Measurements from ENCODE around the gene PFN1. TPM values are rescaled to one million over a fixed set of nuclear protein-coding genes. Genes with fewer than 3 reads are reported as not detected.

PFN1 gene
- total and polyA plus RNA-seq, 10 of the 15 experiments (the other 5 are each of a cell fraction or from before 2014, with no cell fraction given): 154 to 3,892 (median 1,918) TPM

DNA sequence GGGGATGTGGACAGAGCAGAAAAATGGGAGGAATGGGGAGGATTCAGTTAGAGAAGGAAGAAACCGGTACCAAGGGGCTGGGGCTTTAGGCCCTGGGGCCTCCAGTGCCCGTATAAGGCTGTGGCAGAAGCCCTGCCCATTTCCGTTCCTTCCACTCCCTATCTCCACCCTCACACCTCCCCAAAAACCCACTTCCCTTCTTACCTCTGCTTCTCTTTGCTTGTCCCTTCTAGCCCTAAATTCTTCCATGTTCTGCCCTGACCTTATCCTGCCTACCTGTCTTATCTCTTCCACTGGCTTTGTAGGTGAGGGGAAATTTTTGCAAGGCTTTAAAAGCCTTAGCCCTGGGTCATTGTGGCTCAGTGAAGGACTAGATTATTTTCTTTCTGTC, 4.2 kb downstream of the PFN1 start (continued):
- TF ChIP-seq CEBPZ (IDR thresholded peaks at IDR 0.05; ENCODE audit: low read depth, low read length): no peak
- TF ChIP-seq IKZF1 (conservative IDR thresholded peaks at IDR 0.05): peak; percentile 51
- TF ChIP-seq TCF7 (IDR thresholded peaks at IDR 0.05; ENCODE audit: borderline replicate concordance): no peak
- no peak; the same call in 1 of the 2 replicates for TF ChIP-seq STAT3 (IDR thresholded peaks at IDR 0.05; ENCODE audit: low read depth, low read length)
- no peak for TF ChIP-seq LARP7 (IDR thresholded peaks at IDR 0.05)
- no peak for TF ChIP-seq POU2F2 (IDR thresholded peaks at IDR 0.05; ENCODE audit: borderline replicate concordance, low read depth, low read length)
- no peak for TF ChIP-seq ZNF274 (IDR thresholded peaks at IDR 0.05; ENCODE audit: insufficient read depth, insufficient read length)
- TF ChIP-seq NFXL1 (IDR thresholded peaks at IDR 0.05; ENCODE audit: borderline replicate concordance): no peak
- no peak for TF ChIP-seq USF1 (IDR thresholded peaks at IDR 0.05; ENCODE audit: borderline replicate concordance, extremely low read length, insufficient read depth, low read depth, low read length)
- no peak for TF ChIP-seq NFYA (IDR thresholded peaks at IDR 0.05; ENCODE audit: borderline replicate concordance, low read depth, low read length)
- no peak for TF ChIP-seq MTA2 (IDR thresholded peaks at IDR 0.05; ENCODE audit: low read depth)
- TF ChIP-seq, protein P1, sequence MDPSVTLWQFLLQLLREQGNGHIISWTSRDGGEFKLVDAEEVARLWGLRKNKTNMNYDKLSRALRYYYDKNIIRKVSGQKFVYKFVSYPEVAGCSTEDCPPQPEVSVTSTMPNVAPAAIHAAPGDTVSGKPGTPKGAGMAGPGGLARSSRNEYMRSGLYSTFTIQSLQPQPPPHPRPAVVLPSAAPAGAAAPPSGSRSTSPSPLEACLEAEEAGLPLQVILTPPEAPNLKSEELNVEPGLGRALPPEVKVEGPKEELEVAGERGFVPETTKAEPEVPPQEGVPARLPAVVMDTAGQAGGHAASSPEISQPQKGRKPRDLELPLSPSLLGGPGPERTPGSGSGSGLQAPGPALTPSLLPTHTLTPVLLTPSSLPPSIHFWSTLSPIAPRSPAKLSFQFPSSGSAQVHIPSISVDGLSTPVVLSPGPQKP (IDR thresholded peaks at IDR 0.05; ENCODE audit: low read depth, low read length): no peak
- TF ChIP-seq HDGF (IDR thresholded peaks at IDR 0.05): peak; percentile 42; the same call in 1 of the 2 replicates
- 0 out of 2 replicates have a peak, but pooled peaks have one; percentile 16 for TF ChIP-seq TCF12 (IDR thresholded peaks at IDR 0.05; ENCODE audit: low read depth, low read length)
- TF ChIP-seq ZSCAN29 (IDR thresholded peaks at IDR 0.05): no peak
- TF ChIP-seq RFX5 (IDR thresholded peaks at IDR 0.05; ENCODE audit: low read depth, low read length): no peak
- no peak for TF ChIP-seq SREBF2 (IDR thresholded peaks at IDR 0.05; ENCODE audit: low read length)
- no peak for TF ChIP-seq CHD2 (IDR thresholded peaks at IDR 0.05; ENCODE audit: borderline replicate concordance, low read depth, low read length)
- TF ChIP-seq HCFC1 (IDR thresholded peaks at IDR 0.05; ENCODE audit: low read length): no peak
- no peak for TF ChIP-seq ZZZ3 (IDR thresholded peaks at IDR 0.05; ENCODE audit: control insufficient read depth, insufficient read length, low read depth)
- no peak for TF ChIP-seq HDAC6 (IDR thresholded peaks at IDR 0.05; ENCODE audit: unreplicated experiment)
- TF ChIP-seq, protein P2, sequence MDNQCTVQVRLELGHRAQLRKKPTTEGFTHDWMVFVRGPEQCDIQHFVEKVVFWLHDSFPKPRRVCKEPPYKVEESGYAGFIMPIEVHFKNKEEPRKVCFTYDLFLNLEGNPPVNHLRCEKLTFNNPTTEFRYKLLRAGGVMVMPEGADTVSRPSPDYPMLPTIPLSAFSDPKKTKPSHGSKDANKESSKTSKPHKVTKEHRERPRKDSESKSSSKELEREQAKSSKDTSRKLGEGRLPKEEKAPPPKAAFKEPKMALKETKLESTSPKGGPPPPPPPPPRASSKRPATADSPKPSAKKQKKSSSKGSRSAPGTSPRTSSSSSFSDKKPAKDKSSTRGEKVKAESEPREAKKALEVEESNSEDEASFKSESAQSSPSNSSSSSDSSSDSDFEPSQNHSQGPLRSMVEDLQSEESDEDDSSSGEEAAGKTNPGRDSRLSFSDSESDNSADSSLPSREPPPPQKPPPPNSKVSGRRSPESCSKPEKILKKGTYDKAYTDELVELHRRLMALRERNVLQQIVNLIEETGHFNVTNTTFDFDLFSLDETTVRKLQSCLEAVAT (IDR thresholded peaks at IDR 0.05): peak; percentile 48
- no peak for TF ChIP-seq CHD1 (IDR thresholded peaks at IDR 0.05; ENCODE audit: low read depth, low read length)
- TF ChIP-seq PAX8 (IDR thresholded peaks at IDR 0.05): no peak
- TF ChIP-seq, protein P3, sequence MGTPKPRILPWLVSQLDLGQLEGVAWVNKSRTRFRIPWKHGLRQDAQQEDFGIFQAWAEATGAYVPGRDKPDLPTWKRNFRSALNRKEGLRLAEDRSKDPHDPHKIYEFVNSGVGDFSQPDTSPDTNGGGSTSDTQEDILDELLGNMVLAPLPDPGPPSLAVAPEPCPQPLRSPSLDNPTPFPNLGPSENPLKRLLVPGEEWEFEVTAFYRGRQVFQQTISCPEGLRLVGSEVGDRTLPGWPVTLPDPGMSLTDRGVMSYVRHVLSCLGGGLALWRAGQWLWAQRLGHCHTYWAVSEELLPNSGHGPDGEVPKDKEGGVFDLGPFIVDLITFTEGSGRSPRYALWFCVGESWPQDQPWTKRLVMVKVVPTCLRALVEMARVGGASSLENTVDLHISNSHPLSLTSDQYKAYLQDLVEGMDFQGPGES (IDR thresholded peaks at IDR 0.05): no peak
- no peak for TF ChIP-seq RAD21 (IDR thresholded peaks at IDR 0.05; ENCODE audit: insufficient read depth, low read depth, low read length)

Measured in GM12878 (cell line).